HG03571 (cell line): ENCODE data around the gene ATP12A.

Source experiments
- ATAC-seq: cut with Tn5 transposase; IDR thresholded peaks from one replicate; pipeline ENCODE4 v1.9.1; 2021; ENCODE audit not compliant: unreplicated experiment

The ATP12A gene

GRCh38 chr13:24684600-24684998 lies 4.4 kb downstream of the ATP12A start:
- no peak for ATAC-seq

- no peak for ATAC-seq
These were observed 5.1 kb downstream of the ATP12A start for GRCh38 chr13:24685314-24685713.

GRCh38 chr13:24687611-24688010 lies 7.4 kb downstream of the ATP12A start:
- no peak for ATAC-seq

GRCh38 chr13:24688111-24688510 lies 7.9 kb downstream of the ATP12A start:
- ATAC-seq: no peak

GRCh38 chr13:24688950-24689349 lies 8.7 kb downstream of the ATP12A start:
- no peak for ATAC-seq

- ATAC-seq: no peak
These were observed 11.2 kb downstream of the ATP12A start for GRCh38 chr13:24691381-24691780.

GRCh38 chr13:24692561-24692960 lies 12.4 kb downstream of the ATP12A start:
- no peak for ATAC-seq

- no peak for ATAC-seq
These were observed 13.8 kb downstream of the ATP12A start for GRCh38 chr13:24693862-24694471.

- ATAC-seq: no peak
These were observed 14.7 kb downstream of the ATP12A start for GRCh38 chr13:24694907-24695306.

GRCh38 chr13:24698686-24699085 lies 18.5 kb downstream of the ATP12A start:
- ATAC-seq: no peak

GRCh38 chr13:24699541-24699940 lies 19.3 kb downstream of the ATP12A start:
- ATAC-seq: no peak

- ATAC-seq: no peak
These were observed 20.3 kb downstream of the ATP12A start for GRCh38 chr13:24700539-24700938.

GRCh38 chr13:24706886-24707585 lies 26.8 kb downstream of the ATP12A start:
- no peak for ATAC-seq

GRCh38 chr13:24709186-24709913 lies 29.1 kb downstream of the ATP12A start:
- ATAC-seq: peak; percentile 78

GRCh38 chr13:24713022-24713421 lies 32.8 kb downstream of the ATP12A start:
- ATAC-seq: no peak

GRCh38 chr13:24716011-24716410 lies 35.8 kb downstream of the ATP12A start:
- no peak for ATAC-seq

- no peak for ATAC-seq
These were observed 36.2 kb downstream of the ATP12A start for GRCh38 chr13:24716446-24716845.

GRCh38 chr13:24717217-24717616 lies 37.0 kb downstream of the ATP12A start:
- ATAC-seq: no peak

GRCh38 chr13:24718192-24718965 lies 38.2 kb downstream of the ATP12A start:
- ATAC-seq: no peak

- no peak for ATAC-seq
These were observed 38.9 kb downstream of the ATP12A start for GRCh38 chr13:24719139-24719538.

- ATAC-seq: no peak
These were observed 43.0 kb downstream of the ATP12A start for GRCh38 chr13:24723206-24723605.
